Embryonic facial prominence (tissue), 1 donor: ENCODE data around the gene CDH4.

Experiments used
- DNase-seq: peaks from one replicate; pipeline ENCODE4 v3.0.0-alpha.2; 2016; ENCODE audit errors: extremely low spot score

The CDH4 gene

DNA sequence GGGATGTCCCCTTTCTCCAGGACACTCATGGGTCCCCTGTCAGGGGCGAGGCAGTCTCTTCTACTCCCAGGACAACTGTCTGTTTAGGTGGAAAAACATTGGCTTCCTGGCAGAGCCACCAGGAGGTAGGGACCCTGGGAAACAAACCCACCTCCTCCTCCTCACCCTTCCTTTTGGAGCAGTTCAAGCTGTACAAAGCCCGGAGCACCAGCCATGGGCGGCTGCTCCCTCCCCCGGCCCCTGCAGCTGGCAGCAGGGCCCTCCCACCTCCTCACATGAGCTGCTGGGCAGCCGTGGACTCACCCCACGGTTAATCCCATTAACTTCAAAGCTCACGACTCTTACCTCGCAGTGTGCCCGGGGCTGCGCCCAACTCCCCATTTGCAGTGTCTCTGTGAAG lies 48.6 kb downstream of the CDH4 start:
- no peak for DNase-seq

- no peak for DNase-seq
Observed at GRCh38 chr20:61301711-61302525, 49.9 kb downstream of the CDH4 start.

DNA sequence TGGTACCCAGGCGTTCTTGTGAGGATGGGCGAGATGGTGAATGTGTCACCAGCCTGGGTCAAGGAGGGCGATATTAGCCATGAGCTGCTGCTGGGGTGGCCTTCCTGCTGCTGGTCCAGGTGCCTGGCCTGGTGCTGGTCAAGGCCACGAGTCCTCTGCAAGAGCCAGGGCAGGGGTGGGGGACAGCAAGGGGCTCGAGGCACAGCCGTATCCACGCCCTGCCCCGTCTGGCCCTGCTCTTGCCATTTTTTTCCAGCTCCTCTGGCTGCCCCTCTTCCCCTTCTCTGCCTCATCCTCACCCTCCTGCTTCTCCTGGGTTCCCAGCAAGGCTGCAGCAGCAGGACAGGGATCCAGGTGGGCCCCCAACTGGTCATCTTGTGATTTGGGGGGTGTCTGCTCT lies 51.2 kb downstream of the CDH4 start:
- DNase-seq, result no peak

DNA sequence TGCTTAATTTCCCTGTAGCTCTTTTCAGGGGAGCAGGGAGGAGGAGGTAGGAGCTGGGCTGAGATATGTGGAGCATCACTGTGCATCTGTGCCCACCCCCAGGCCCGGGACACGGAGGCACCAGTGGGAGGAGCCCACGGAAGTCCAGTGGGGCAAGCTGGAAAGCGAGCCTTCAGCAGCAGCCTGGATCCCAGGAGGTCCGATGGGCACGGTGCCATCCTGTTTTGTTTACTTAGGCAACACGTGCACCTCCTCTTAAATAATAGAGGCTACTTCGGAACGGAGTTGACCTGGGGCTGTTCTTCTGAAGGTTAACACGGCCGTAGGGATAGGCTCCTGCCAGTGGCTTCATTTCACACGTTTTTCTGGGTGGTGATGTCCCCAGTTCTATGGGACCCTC lies 51.6 kb downstream of the CDH4 start:
- DNase-seq, result no peak

- no peak for DNase-seq
Observed at GRCh38 chr20:61304750-61305149, 52.7 kb downstream of the CDH4 start.

GRCh38 chr20:61306937-61307475 lies 54.9 kb downstream of the CDH4 start:
- DNase-seq, result no peak

- no peak for DNase-seq
Observed at GRCh38 chr20:61307686-61308476, 55.8 kb downstream of the CDH4 start.

DNA sequence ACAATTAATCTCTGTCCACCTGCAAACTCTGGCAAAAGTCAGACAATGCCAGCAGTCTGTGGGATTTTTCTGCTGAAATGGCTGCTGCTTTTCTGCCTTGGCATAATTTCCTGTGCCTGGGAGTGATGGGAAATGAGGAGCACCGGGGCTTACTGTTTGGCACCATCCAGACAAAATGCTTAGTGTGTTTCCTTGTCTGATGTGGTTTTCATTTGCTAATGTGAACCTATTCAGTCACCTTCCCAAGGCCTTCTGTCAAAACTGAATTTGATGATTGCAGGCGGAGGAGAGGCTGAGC lies 56.4 kb downstream of the CDH4 start:
- no peak for DNase-seq

DNA sequence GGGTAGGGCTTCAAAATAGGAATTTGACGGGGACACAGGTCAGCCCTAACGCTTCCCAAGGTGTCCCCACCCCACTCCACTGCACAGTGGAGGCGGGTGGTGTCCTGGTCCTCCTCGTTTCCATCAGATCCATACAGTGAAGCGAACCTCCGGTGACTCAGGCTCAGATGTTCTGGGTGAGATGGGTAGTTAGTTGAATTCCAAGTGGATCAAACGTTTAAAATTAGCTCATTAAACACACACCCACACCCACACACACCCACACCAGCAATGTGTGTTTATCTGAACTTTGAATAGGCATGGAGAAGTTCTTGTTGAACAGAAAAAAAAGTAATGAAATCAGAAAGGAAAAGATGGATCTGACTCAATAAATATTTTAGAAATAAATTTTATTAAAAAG lies 58.9 kb downstream of the CDH4 start:
- DNase-seq, result no peak

DNA sequence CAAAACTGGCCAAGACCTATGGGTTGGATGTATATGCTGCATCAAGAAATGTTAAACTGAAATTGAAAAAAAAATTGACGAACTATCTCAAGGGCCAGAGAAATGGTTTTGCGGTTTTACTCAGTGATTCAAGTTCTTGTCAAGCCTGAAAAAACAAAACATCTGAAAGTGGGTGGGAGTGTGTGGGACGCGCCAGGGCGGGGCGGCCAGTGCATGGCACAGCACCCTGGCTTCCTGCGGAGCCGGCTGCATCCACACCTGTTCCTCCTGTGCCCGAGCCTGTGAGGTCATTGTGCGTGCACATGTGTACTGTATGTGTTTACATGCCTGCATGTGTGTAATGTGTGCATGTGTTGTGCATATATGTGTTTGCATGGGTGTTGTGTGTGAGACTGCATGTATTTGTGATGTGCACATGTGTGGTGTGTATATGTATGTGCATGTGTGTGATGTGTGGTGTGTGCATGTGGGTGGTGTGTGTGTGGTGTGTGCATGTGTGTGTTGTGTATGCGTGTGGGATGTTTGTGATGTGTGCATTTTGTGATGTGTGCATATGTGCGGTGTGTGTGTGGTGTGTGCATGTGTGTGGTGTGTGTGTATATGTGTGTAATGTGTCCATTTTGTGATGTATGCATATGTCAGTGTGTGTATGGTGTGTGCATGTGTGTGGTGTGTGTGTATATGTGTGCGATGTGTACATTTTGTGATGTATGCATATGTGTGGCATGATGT lies 59.8 kb downstream of the CDH4 start:
- no peak for DNase-seq

GRCh38 chr20:61312925-61313324 lies 60.9 kb downstream of the CDH4 start:
- DNase-seq, result no peak

GRCh38 chr20:61313396-61313795 lies 61.3 kb downstream of the CDH4 start:
- no peak for DNase-seq

- no peak for DNase-seq
Observed at GRCh38 chr20:61314326-61315010, 62.4 kb downstream of the CDH4 start.

DNA sequence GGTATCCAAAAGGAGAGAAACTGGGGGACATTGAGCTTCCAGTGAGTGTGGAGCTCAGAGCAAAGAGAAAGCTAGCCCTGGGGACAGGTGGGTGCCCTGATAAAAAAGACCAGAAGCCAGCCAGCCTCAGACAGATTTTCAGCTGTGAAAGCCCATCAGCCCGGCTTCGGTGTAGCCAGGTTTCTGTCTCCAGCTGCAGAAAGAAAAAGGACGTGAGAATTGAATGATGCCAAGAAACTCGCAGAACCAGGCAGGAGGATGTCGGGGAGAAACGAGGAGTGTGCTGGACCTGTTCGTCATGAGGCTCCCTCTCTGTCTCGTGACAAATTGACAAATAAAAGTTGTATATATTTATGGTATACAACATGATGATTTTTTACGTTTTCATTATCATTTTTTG lies 63.3 kb downstream of the CDH4 start:
- no peak for DNase-seq

GRCh38 chr20:61316346-61316745 lies 64.3 kb downstream of the CDH4 start:
- DNase-seq, result no peak

DNA sequence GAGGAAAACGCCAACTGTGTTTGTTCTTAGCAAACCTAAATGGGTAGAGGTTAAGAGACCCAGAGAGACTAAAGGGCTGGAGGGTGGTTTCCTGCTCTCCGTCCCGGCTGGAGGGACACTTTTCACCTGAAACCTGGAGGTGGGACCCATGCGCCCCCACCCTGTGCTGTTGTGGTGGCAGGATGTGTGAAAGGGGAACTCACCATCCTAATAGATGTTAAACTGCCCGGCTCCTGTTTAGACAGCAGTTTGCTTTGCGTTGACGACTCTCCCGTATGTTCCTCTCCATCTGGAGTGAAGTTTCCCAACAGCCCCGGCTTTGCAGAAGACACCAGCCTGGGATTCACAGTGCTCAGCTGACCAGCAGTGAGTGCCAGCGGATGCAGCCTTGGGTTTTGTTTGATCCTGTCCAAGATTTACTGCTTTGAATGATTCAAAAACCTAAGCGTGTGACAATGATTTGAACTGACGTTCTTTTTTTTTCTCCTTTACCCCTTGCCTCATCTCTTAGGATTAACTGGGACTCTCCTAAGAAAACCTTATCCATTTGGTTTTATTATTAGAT lies 66.0 kb downstream of the CDH4 start:
- DNase-seq, result no peak

- no peak for DNase-seq
Observed at GRCh38 chr20:61320691-61321425, 68.8 kb downstream of the CDH4 start.

- no peak for DNase-seq
Observed at GRCh38 chr20:61321481-61321880, 69.4 kb downstream of the CDH4 start.

DNA sequence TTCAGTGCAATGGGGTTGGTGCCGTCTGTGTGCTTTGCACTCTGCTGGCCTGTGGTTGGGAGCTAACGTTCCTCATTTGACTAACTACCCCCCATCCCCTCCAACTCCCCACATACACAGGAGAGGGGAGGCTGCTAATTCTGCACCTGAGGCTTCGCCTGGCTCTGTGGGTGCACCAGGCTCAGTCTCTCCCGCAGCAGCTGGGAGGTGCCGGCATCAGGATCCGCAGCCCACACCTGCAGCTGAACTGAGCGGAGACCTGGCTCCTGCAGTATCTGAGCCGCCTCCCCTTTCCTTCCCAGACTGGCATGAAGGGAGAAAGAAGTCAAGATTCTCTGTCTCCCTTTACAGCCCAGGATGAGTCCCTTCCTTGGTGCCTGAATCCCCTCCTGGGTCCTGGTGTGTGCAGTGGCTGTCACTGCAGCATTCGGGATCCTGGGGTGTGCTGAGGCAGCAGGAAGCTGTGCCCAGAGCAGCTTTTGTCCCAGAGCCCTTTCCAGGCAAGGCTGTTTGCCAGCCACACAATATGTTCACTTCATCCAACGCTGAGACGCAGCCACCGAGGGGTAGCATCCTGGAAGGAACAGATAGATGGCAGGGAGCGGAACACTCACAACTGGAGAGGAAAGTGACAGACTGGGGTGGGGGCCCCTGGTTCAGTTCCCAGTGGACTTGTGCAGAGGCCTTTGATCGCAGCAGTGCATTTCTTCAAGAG lies 70.2 kb downstream of the CDH4 start:
- no peak for DNase-seq

GRCh38 chr20:61324906-61325305 lies 72.8 kb downstream of the CDH4 start:
- no peak for DNase-seq
